Colon (tissue), 2 donors: ENCODE data around the gene MYO1B.

ENCODE experiments used
- FAIRE-seq: peaks from 2 replicates; lab custom pipeline; 2012; peaks lifted over from hg19 to GRCh38; lab: Jason Lieb, UNC
- donor health status: control.
- donor health status: control.

The MYO1B gene

GRCh38 chr2:191299010-191299409 is 53.8 kb downstream of the MYO1B start:
- no peak for FAIRE-seq

- no peak for FAIRE-seq
Measured at GRCh38 chr2:191299866-191300265, 54.7 kb downstream of the MYO1B start.

- FAIRE-seq, result no peak
Measured at GRCh38 chr2:191301971-191302370, 56.8 kb downstream of the MYO1B start.

- FAIRE-seq, result no peak
Measured at GRCh38 chr2:191302459-191303139, 57.4 kb downstream of the MYO1B start.

- no peak for FAIRE-seq
Measured at GRCh38 chr2:191303140-191304005, 58.2 kb downstream of the MYO1B start.

- FAIRE-seq, result no peak
Measured at GRCh38 chr2:191304939-191305875, 60.0 kb downstream of the MYO1B start.

GRCh38 chr2:191308026-191308425 is 62.8 kb downstream of the MYO1B start:
- no peak for FAIRE-seq

GRCh38 chr2:191311156-191311555 is 66.0 kb downstream of the MYO1B start:
- FAIRE-seq, result no peak

GRCh38 chr2:191311627-191312026 is 66.4 kb downstream of the MYO1B start:
- peak; percentile 85 for FAIRE-seq

GRCh38 chr2:191312163-191312562 is 67.0 kb downstream of the MYO1B start:
- FAIRE-seq, result no peak

- FAIRE-seq, result no peak
Measured at GRCh38 chr2:191312662-191313061, 67.5 kb downstream of the MYO1B start.

- FAIRE-seq, result peak; percentile 72
Measured at GRCh38 chr2:191314697-191315364, 69.6 kb downstream of the MYO1B start.

- FAIRE-seq, result no peak
Measured at GRCh38 chr2:191315365-191315752, 70.2 kb downstream of the MYO1B start.

GRCh38 chr2:191316246-191316994 is 71.2 kb downstream of the MYO1B start:
- no peak for FAIRE-seq

- FAIRE-seq, result no peak
Measured at GRCh38 chr2:191318037-191318728, 73.0 kb downstream of the MYO1B start.

GRCh38 chr2:191318729-191319078 is 73.5 kb downstream of the MYO1B start:
- FAIRE-seq, result no peak

GRCh38 chr2:191319186-191319585 is 74.0 kb downstream of the MYO1B start:
- FAIRE-seq, result no peak

GRCh38 chr2:191320881-191321280 is 75.7 kb downstream of the MYO1B start:
- no peak for FAIRE-seq

GRCh38 chr2:191321861-191322662 is 76.9 kb downstream of the MYO1B start:
- FAIRE-seq, result no peak
